Spleen (tissue), 10 donors: Measurements from ENCODE around the gene TKTL1. TPM values are rescaled to one million over a fixed set of nuclear protein-coding genes. Genes with fewer than 3 reads are reported as not detected.

ENCODE experiments used
- polyA plus RNA-seq, 3 donors: library from polyadenylated mRNA; stranded (reverse); fragments of 200-250 nt; gene quantifications; one replicate each; pipeline ENCODE4 v1.2.1, GENCODE V29; 2013
- total RNA-seq, 7 donors: library from RNA; depleted of rRNA in 3 of 7; stranded (reverse); fragments of >200 nt in 3 of 7; fragmentation: NEBNext Ultra II Directional in 4 of 7; extraction: Animal tissue kit (Norgen Biotek cat#: 25700) in 4 of 7; gene quantifications; one replicate each; pipeline versions ENCODE4 v1.1.0 to v1.2.1, GENCODE V29; 2016 to 2021
- donor health status: healthy with polysubstance abuse.
- donor health status: DM: no; HTN: no; CAD: no; lungs with moderate emphysema.
- donor health status: DM: no; HTN: no; CAD: no.
- donor health status: Bipolar disorder and iron deficiency.
- donor health status: healthy.
- donor health status: DM: no; HTN: no; CAD: no.
- donor health status: DM: yes; HTN: yes; CAD: no.

Gene TKTL1
- total and polyA plus RNA-seq, 10 donors: 0.13 to 3.7 (median 0.77) TPM; not detected in 1

Other genes starting within 250 kb of the TKTL1 start
- gene MECP2, start 198.1 kb upstream of the TKTL1 start, total RNA-seq: 100 to 1,000 TPM in 1 of 7 donors, 10 to 100 TPM in 6; 63.3 to 104 (median 83.5) TPM
- 10 to 100 TPM; 15.2 to 22.7 (median 17.7) TPM for gene MECP2, start 198.1 kb upstream of the TKTL1 start, polyA plus RNA-seq
- gene OPN1LW, start 151.6 kb upstream of the TKTL1 start, total RNA-seq: not detected
- gene OPN1LW, start 151.6 kb upstream of the TKTL1 start, polyA plus RNA-seq: not detected
- gene OPN1MW, start 113.2 kb upstream of the TKTL1 start, total RNA-seq: not detected
- gene OPN1MW, start 113.2 kb upstream of the TKTL1 start, polyA plus RNA-seq: not detected
- not detected for gene OPN1MW2, start 76.0 kb upstream of the TKTL1 start, total RNA-seq
- gene OPN1MW2, start 76.0 kb upstream of the TKTL1 start, polyA plus RNA-seq: not detected
- gene OPN1MW3, start 38.2 kb upstream of the TKTL1 start, total RNA-seq: not detected
- not detected for gene OPN1MW3, start 38.2 kb upstream of the TKTL1 start, polyA plus RNA-seq
- gene TEX28, start 671 bp upstream of the TKTL1 start, total RNA-seq: not detected
- not detected for gene TEX28, start 671 bp upstream of the TKTL1 start, polyA plus RNA-seq
- 1,000 to 10,000 TPM in 1 of 7 donors, 100 to 1,000 TPM in 6; 401 to 1,447 (median 668) TPM for gene FLNA, start 78.8 kb downstream of the TKTL1 start, total RNA-seq
- 100 to 1,000 TPM; 259 to 548 (median 322) TPM for gene FLNA, start 78.8 kb downstream of the TKTL1 start, polyA plus RNA-seq
- gene EMD, start 83.5 kb downstream of the TKTL1 start, total RNA-seq: 10 to 100 TPM; 29.8 to 56.3 (median 49.9) TPM
- 10 to 100 TPM; 77.8 to 83.1 (median 78.9) TPM for gene EMD, start 83.5 kb downstream of the TKTL1 start, polyA plus RNA-seq
- gene RPL10, start 102.6 kb downstream of the TKTL1 start, total RNA-seq: 1,000 to 10,000 TPM; 2,711 to 4,089 (median 3,238) TPM
- gene RPL10, start 102.6 kb downstream of the TKTL1 start, polyA plus RNA-seq: 1,000 to 10,000 TPM; 6,919 to 9,324 (median 8,870) TPM
- gene DNASE1L1, start 113.5 kb downstream of the TKTL1 start, total RNA-seq: 10 to 100 TPM; 25.9 to 54.5 (median 43.5) TPM
- gene DNASE1L1, start 113.5 kb downstream of the TKTL1 start, polyA plus RNA-seq: 10 to 100 TPM; 18.1 to 26.5 (median 22.5) TPM
- 100 to 1,000 TPM in 1 of 7 donors, 10 to 100 TPM in 6; 70.1 to 107 (median 76.3) TPM for gene TAFAZZIN, start 115.7 kb downstream of the TKTL1 start, total RNA-seq
- 100 to 1,000 TPM in 2 of 3 donors, 10 to 100 TPM in 1; 65.7 to 135 (median 115) TPM for gene TAFAZZIN, start 115.7 kb downstream of the TKTL1 start, polyA plus RNA-seq
- 100 to 1,000 TPM in 3 of 7 donors, 10 to 100 TPM in 4; 80.3 to 127 (median 99.9) TPM for gene ATP6AP1, start 132.9 kb downstream of the TKTL1 start, total RNA-seq
- 10 to 100 TPM; 34.2 to 62.3 (median 44.1) TPM for gene ATP6AP1, start 132.9 kb downstream of the TKTL1 start, polyA plus RNA-seq
- 100 to 1,000 TPM in 6 of 7 donors, 10 to 100 TPM in 1; 88.7 to 137 (median 111) TPM for gene GDI1, start 141.4 kb downstream of the TKTL1 start, total RNA-seq
- 100 to 1,000 TPM in 2 of 3 donors, 10 to 100 TPM in 1; 56.2 to 125 (median 107) TPM for gene GDI1, start 141.4 kb downstream of the TKTL1 start, polyA plus RNA-seq
- 10 to 100 TPM; 30.3 to 53.9 (median 45.5) TPM for gene FAM50A, start 148.3 kb downstream of the TKTL1 start, total RNA-seq
- 100 to 1,000 TPM in 1 of 3 donors, 10 to 100 TPM in 2; 65.7 to 123 (median 99.4) TPM for gene FAM50A, start 148.3 kb downstream of the TKTL1 start, polyA plus RNA-seq
- gene PLXNA3, start 162.5 kb downstream of the TKTL1 start, total RNA-seq: 10 to 100 TPM in 6 of 7 donors, 1 to 10 TPM in 1; 9.1 to 46.8 (median 27.2) TPM
- 10 to 100 TPM in 1 of 3 donors, 1 to 10 TPM in 2; 2.5 to 11.6 (median 4.1) TPM for gene PLXNA3, start 162.5 kb downstream of the TKTL1 start, polyA plus RNA-seq
- 10 to 100 TPM; 11.8 to 25.2 (median 16.7) TPM for gene LAGE3, start 183.5 kb downstream of the TKTL1 start, total RNA-seq
- gene LAGE3, start 183.5 kb downstream of the TKTL1 start, polyA plus RNA-seq: 10 to 100 TPM; 15.0 to 27.7 (median 27.3) TPM
- gene UBL4A, start 190.8 kb downstream of the TKTL1 start, total RNA-seq: 10 to 100 TPM; 18.6 to 36.3 (median 23.1) TPM
- gene UBL4A, start 190.8 kb downstream of the TKTL1 start, polyA plus RNA-seq: 10 to 100 TPM; 13.4 to 27.1 (median 20.6) TPM
- 10 to 100 TPM; 15.9 to 21.8 (median 17.4) TPM for gene SLC10A3, start 194.8 kb downstream of the TKTL1 start, total RNA-seq
- 10 to 100 TPM; 11.0 to 17.0 (median 14.1) TPM for gene SLC10A3, start 194.8 kb downstream of the TKTL1 start, polyA plus RNA-seq
- 10 to 100 TPM; 29.1 to 38.1 (median 34.7) TPM for gene FAM3A, start 220.4 kb downstream of the TKTL1 start, total RNA-seq
- gene FAM3A, start 220.4 kb downstream of the TKTL1 start, polyA plus RNA-seq: 10 to 100 TPM; 35.2 to 54.5 (median 52.3) TPM